Cardiac fibroblast (primary cell): ENCODE data around the gene FBXL13.
A peak's percentile ranks its signal among the peaks of the same experiment; 100 is the strongest.
"Not testable (repeated sequence)": the region's sequence is repeated elsewhere in the genome, so short reads cannot be mapped to it uniquely, and the experiment has no call there.

Experiments used
- DNase-seq, 2 donors: peaks; one replicate each; pipeline versions ENCODE4 v3.0.0 to v3.0.0-alpha.2; 2010; ENCODE audit warnings: low read depth in 2 of 2
- H3K4me3 ChIP-seq, 2 donors: replicated peaks in 1 of 2; 1 replicate in 1 of 2; 2 replicates in 1 of 2; pipeline ENCODE4 v1.5.1; 2011; ENCODE audit warnings: low read depth in 2 of 2, low read length in 2 of 2, mild to moderate bottlenecking in 2 of 2, moderate library complexity in 1 of 2
- CTCF ChIP-seq: IDR thresholded peaks from one replicate; pipeline ENCODE4 v1.5.1; 2011; ENCODE audit warnings: low read depth, mild to moderate bottlenecking, low read length, inconsistent platforms

The FBXL13 gene

GRCh38 chr7:102983602-102984001 lies 91.0 kb downstream of the FBXL13 start:
- DNase-seq, result peak in 1 of 2 donors; percentile 41
- no peak for TF ChIP-seq CTCF
- no peak overlapping the region for H3K4me3 ChIP-seq

GRCh38 chr7:102982235-102982634 lies 92.4 kb downstream of the FBXL13 start:
- no peak for DNase-seq
- H3K4me3 ChIP-seq, result no peak overlapping the region
- no peak for TF ChIP-seq CTCF

GRCh38 chr7:102981451-102981850 lies 93.1 kb downstream of the FBXL13 start:
- H3K4me3 ChIP-seq, result no peak overlapping the region

GRCh38 chr7:102979670-102980069 lies 94.9 kb downstream of the FBXL13 start:
- no peak for TF ChIP-seq CTCF
- no peak overlapping the region for H3K4me3 ChIP-seq
- no peak for DNase-seq

More at GRCh38 chr7:102981451-102981850, 93.1 kb downstream of the FBXL13 start:
- no peak for TF ChIP-seq CTCF
- DNase-seq, result no peak

- DNase-seq, result peak; percentile 90 to 95
- H3K4me3 ChIP-seq, result no peak overlapping the region
- TF ChIP-seq CTCF, result no peak
Measured at GRCh38 chr7:102978284-102978683, 96.3 kb downstream of the FBXL13 start.

GRCh38 chr7:102977586-102977985 lies 97.0 kb downstream of the FBXL13 start:
- H3K4me3 ChIP-seq, DNase-seq: not testable (repeated sequence)

- no peak for TF ChIP-seq CTCF
- H3K4me3 ChIP-seq, result no peak overlapping the region
- no peak for DNase-seq
Measured at GRCh38 chr7:102976493-102976892, 98.1 kb downstream of the FBXL13 start.
